SIG-M5 treated with dmso at 0.1 percent for 504 hours (cell line): ENCODE results near the gene ARPC1B.
"Not testable (repeated sequence)": the region's sequence is repeated elsewhere in the genome, so short reads cannot be mapped to it uniquely, and the experiment has no call there.

Source experiments
- DNase-seq: peaks from one replicate; lab custom pipeline; 2025; ENCODE audit not compliant: unreplicated experiment; lab: John Stamatoyannopoulos, UW

ARPC1B gene

GRCh38 chr7:99408379-99409191 lies 34.1 kb downstream of the ARPC1B start, which contains the start of the genes BUD31 and PDAP1:
Gene BUD31 (plus strand): TSS chr7:99408969. CDS start chr7:99411093, 2,124 bp downstream.
Gene PDAP1 (minus strand): TSS chr7:99408597. CDS start chr7:99408548, 49 bp downstream.
- peak; percentile 89 for DNase-seq

GRCh38 chr7:99409192-99409572 lies 34.7 kb downstream of the ARPC1B start:
- DNase-seq = no peak

GRCh38 chr7:99409806-99410205 lies 35.3 kb downstream of the ARPC1B start:
- DNase-seq = no peak

GRCh38 chr7:99410635-99411034 lies 36.1 kb downstream of the ARPC1B start:
- no peak for DNase-seq

GRCh38 chr7:99415513-99416127 lies 41.1 kb downstream of the ARPC1B start:
- DNase-seq = not testable (repeated sequence)

- DNase-seq = no peak
Observed at GRCh38 chr7:99418260-99418659, 43.7 kb downstream of the ARPC1B start.

- DNase-seq = no peak
Observed at GRCh38 chr7:99419323-99420021, 44.9 kb downstream of the ARPC1B start.

- DNase-seq = no peak
Observed at GRCh38 chr7:99420213-99420612, 45.7 kb downstream of the ARPC1B start.

GRCh38 chr7:99420986-99421385 lies 46.5 kb downstream of the ARPC1B start:
- DNase-seq = no peak

GRCh38 chr7:99422186-99422585 lies 47.7 kb downstream of the ARPC1B start:
- DNase-seq = no peak

GRCh38 chr7:99422625-99423024 lies 48.1 kb downstream of the ARPC1B start:
- no peak for DNase-seq

GRCh38 chr7:99424932-99425730 lies 50.6 kb downstream of the ARPC1B start:
- DNase-seq = no peak

GRCh38 chr7:99428972-99429566 lies 54.5 kb downstream of the ARPC1B start:
- DNase-seq = no peak

GRCh38 chr7:99429756-99430155 lies 55.2 kb downstream of the ARPC1B start:
- no peak for DNase-seq

GRCh38 chr7:99431756-99432540 lies 57.4 kb downstream of the ARPC1B start:
- not testable (repeated sequence) for DNase-seq

GRCh38 chr7:99433158-99433557 lies 58.6 kb downstream of the ARPC1B start:
- no peak for DNase-seq

GRCh38 chr7:99437946-99438572 lies 63.5 kb downstream of the ARPC1B start:
- DNase-seq = no peak

- peak; percentile 91 for DNase-seq
Observed at GRCh38 chr7:99438573-99439480, 64.3 kb downstream of the ARPC1B start, which contains the start of the genes CPSF4 and PTCD1. Gene CPSF4 (plus strand): TSS chr7:99438943. CDS start chr7:99439083, 140 bp downstream. Gene PTCD1 (minus strand): TSS chr7:99438798. CDS start chr7:99435242, 3,556 bp downstream.
